Large intestine (tissue), 3 donors: Measurements from ENCODE around the gene VIPR2. TPM values are rescaled to one million over a fixed set of nuclear protein-coding genes. Genes with fewer than 3 reads are reported as not detected.
"Not testable (repeated sequence)": the region's sequence is repeated elsewhere in the genome, so short reads cannot be mapped to it uniquely, and the experiment has no call there.

Experiments
- DNase-seq, 2 donors: peaks; one replicate each; pipeline versions ENCODE4 v3.0.0 to v3.0.0-alpha.2; 2013
- H3K27ac ChIP-seq: one replicate; pipeline ENCODE4 v1.5.1; 2013; ENCODE audit warnings: low read length
- H3K27me3 ChIP-seq: 2 replicates; pipeline ENCODE4 v1.6.1; 2013; ENCODE audit warnings: low read length; ENCODE audit not compliant: control insufficient read depth, insufficient read depth
- H3K36me3 ChIP-seq: 2 replicates; pipeline ENCODE4 v1.6.1; 2013; ENCODE audit warnings: low read length; ENCODE audit not compliant: control insufficient read depth, insufficient read depth
- H3K4me1 ChIP-seq: one replicate; pipeline ENCODE4 v1.6.1; 2013; ENCODE audit warnings: low read length; ENCODE audit not compliant: control insufficient read depth, insufficient read depth
- H3K4me3 ChIP-seq: one replicate; pipeline ENCODE4 v1.5.1; 2013; ENCODE audit warnings: low read length
- H3K9me3 ChIP-seq: one replicate; pipeline ENCODE4 v1.6.1; 2013; ENCODE audit warnings: mild to moderate bottlenecking, low read depth, low read length, moderate library complexity; ENCODE audit not compliant: control insufficient read depth
- WGBS: methylation state at CpG from one replicate; pipeline ENCODE4 v1.1.5; 2013; ENCODE audit warnings: low lambda C conversion rate; ENCODE audit not compliant: insufficient coverage; 5-methylcytosine and 5-hydroxymethylcytosine counted together
- polyA plus RNA-seq: library from polyadenylated mRNA; unstranded; fragments of 120-200 nt; gene quantifications from one replicate; pipeline ENCODE4 v1.2.1, GENCODE V29; 2013

VIPR2 gene
- polyA plus RNA-seq, 1 donor = 1.4 TPM

GRCh38 chr7:159127691-159128642 lies 16.7 kb downstream of the VIPR2 start:
- Histone ChIP-seq H3K36me3 (no peaks in the 10 kb centered on the region), H3K4me1 (no peaks in the 10 kb centered on the region), H3K4me3 (no peak overlapping the region), H3K27me3 (no peaks in the 10 kb centered on the region), H3K9me3 (no peaks in the 10 kb centered on the region), H3K27ac (no peak overlapping the region)
- WGBS = 100% methylated on average over 1 of the region's 16 CpGs
- no peak for DNase-seq

- no peak overlapping the region for H3K27ac ChIP-seq
- no peaks in the 10 kb centered on the region for H3K27me3 ChIP-seq
- no peaks in the 10 kb centered on the region for H3K36me3 ChIP-seq
- H3K9me3 ChIP-seq = no peaks in the 10 kb centered on the region
- no CpG with 5 or more reads among the region's 21 CpGs for WGBS
- DNase-seq = no peak
- H3K4me3 ChIP-seq = no peak overlapping the region
- H3K4me1 ChIP-seq = no peaks in the 10 kb centered on the region
These were observed 18.1 kb downstream of the VIPR2 start for GRCh38 chr7:159126311-159127260.

- H3K27me3 ChIP-seq = no peaks in the 10 kb centered on the region
- H3K27ac ChIP-seq = no peak overlapping the region
- no CpG with 5 or more reads among the region's 3 CpGs for WGBS
- H3K4me3 ChIP-seq = no peak overlapping the region
- no peak for DNase-seq
- no peaks in the 10 kb centered on the region for H3K36me3 ChIP-seq
- H3K9me3 ChIP-seq = no peaks in the 10 kb centered on the region
- H3K4me1 ChIP-seq = no peaks in the 10 kb centered on the region
These were observed 18.8 kb downstream of the VIPR2 start for GRCh38 chr7:159125955-159126270.

GRCh38 chr7:159125104-159125954 lies 19.3 kb downstream of the VIPR2 start:
- no peaks in the 10 kb centered on the region for H3K9me3 ChIP-seq
- no peak for DNase-seq
- H3K27me3 ChIP-seq = no peaks in the 10 kb centered on the region
- H3K27ac ChIP-seq = no peak overlapping the region
- H3K36me3 ChIP-seq = no peaks in the 10 kb centered on the region
- WGBS = no CpG with 5 or more reads among the region's 9 CpGs
- no peaks in the 10 kb centered on the region for H3K4me1 ChIP-seq
- H3K4me3 ChIP-seq = no peak overlapping the region

GRCh38 chr7:159123793-159124192 lies 20.9 kb downstream of the VIPR2 start:
- WGBS = 60% methylated on average over 1 of the region's 1 CpG
- H3K9me3 ChIP-seq, DNase-seq, H3K36me3 ChIP-seq, H3K4me1 ChIP-seq, H3K27ac ChIP-seq, H3K4me3 ChIP-seq, H3K27me3 ChIP-seq: not testable (repeated sequence)

GRCh38 chr7:159123294-159123693 lies 21.4 kb downstream of the VIPR2 start:
- DNase-seq, H3K27ac ChIP-seq, H3K9me3 ChIP-seq, H3K4me3 ChIP-seq, H3K4me1 ChIP-seq, H3K27me3 ChIP-seq, H3K36me3 ChIP-seq: not testable (repeated sequence)

GRCh38 chr7:159122276-159122675 lies 22.4 kb downstream of the VIPR2 start:
- no peaks in the 10 kb centered on the region for H3K27me3 ChIP-seq
- H3K9me3 ChIP-seq = no peaks in the 10 kb centered on the region
- no CpG with 5 or more reads among the region's 7 CpGs for WGBS
- H3K4me1 ChIP-seq = no peaks in the 10 kb centered on the region
- DNase-seq = no peak
- no peaks in the 10 kb centered on the region for H3K36me3 ChIP-seq
- no peak overlapping the region for H3K4me3 ChIP-seq
- no peak overlapping the region for H3K27ac ChIP-seq

- Histone ChIP-seq H3K4me1 (no peaks in the 10 kb centered on the region), H3K9me3 (no peaks in the 10 kb centered on the region), H3K4me3 (no peak overlapping the region), H3K27me3 (no peaks in the 10 kb centered on the region), H3K36me3 (no peaks in the 10 kb centered on the region), H3K27ac (no peak overlapping the region)
- WGBS = 100% methylated on average over 1 of the region's 4 CpGs
- no peak for DNase-seq
These were observed 23.2 kb downstream of the VIPR2 start for GRCh38 chr7:159121476-159121875.

GRCh38 chr7:159121068-159121467 lies 23.6 kb downstream of the VIPR2 start:
- H3K27me3 ChIP-seq = no peaks in the 10 kb centered on the region
- no peak for DNase-seq
- H3K27ac ChIP-seq = no peak overlapping the region
- H3K4me3 ChIP-seq = no peak overlapping the region
- H3K9me3 ChIP-seq = no peaks in the 10 kb centered on the region
- no CpG with 5 or more reads among the region's 9 CpGs for WGBS
- no peaks in the 10 kb centered on the region for H3K4me1 ChIP-seq
- H3K36me3 ChIP-seq = no peaks in the 10 kb centered on the region

GRCh38 chr7:159120540-159120919 lies 24.1 kb downstream of the VIPR2 start:
- Histone ChIP-seq H3K9me3 (no peaks in the 10 kb centered on the region), H3K4me1 (no peaks in the 10 kb centered on the region), H3K36me3 (no peaks in the 10 kb centered on the region), H3K4me3 (no peak overlapping the region), H3K27me3 (no peaks in the 10 kb centered on the region), H3K27ac (no peak overlapping the region)
- no CpG with 5 or more reads among the region's 7 CpGs for WGBS
- DNase-seq = no peak
